Spinal cord (tissue), 10 donors: ENCODE data around the gene KCTD8. TPM values are rescaled to one million over a fixed set of nuclear protein-coding genes. Genes with fewer than 3 reads are reported as not detected.

ENCODE experiments used
- DNase-seq, 6 donors: peaks; one replicate each; pipeline versions ENCODE4 v3.0.0 to v3.0.0-alpha.2; 2013 to 2015; ENCODE audit warnings: low spot score in 6 of 6, low read depth in 4 of 6
- H3K27ac ChIP-seq: one replicate; pipeline ENCODE4 v1.5.1; 2013; ENCODE audit warnings: low read depth, low read length, control low read depth
- H3K27me3 ChIP-seq: one replicate; pipeline ENCODE4 v1.6.1; 2013; ENCODE audit warnings: low read length; ENCODE audit not compliant: control insufficient read depth, insufficient read depth
- H3K36me3 ChIP-seq: one replicate; pipeline ENCODE4 v1.6.1; 2013; ENCODE audit warnings: low read length; ENCODE audit not compliant: control insufficient read depth, insufficient read depth
- H3K4me1 ChIP-seq: one replicate; pipeline ENCODE4 v1.6.1; 2013; ENCODE audit warnings: low read length; ENCODE audit not compliant: control insufficient read depth, insufficient read depth
- H3K4me3 ChIP-seq: one replicate; pipeline ENCODE4 v1.5.1; 2013; ENCODE audit warnings: low read depth, low read length, control low read depth
- H3K9me3 ChIP-seq: one replicate; pipeline ENCODE4 v1.6.1; 2013; ENCODE audit warnings: low read length; ENCODE audit not compliant: control insufficient read depth, insufficient read depth
- WGBS: methylation state at CpG from one replicate; pipeline ENCODE4 v1.1.5; 2013; ENCODE audit warnings: missing lambda C conversion rate; ENCODE audit not compliant: insufficient coverage; 5-methylcytosine and 5-hydroxymethylcytosine counted together
- polyA plus RNA-seq, 2 donors: library from polyadenylated mRNA; unstranded; fragments of 120-200 nt; gene quantifications; one replicate each; pipeline ENCODE4 v1.2.1, GENCODE V29; 2013; ENCODE audit not compliant: insufficient read length in 2 of 2
- total RNA-seq, 2 donors: library from RNA; depleted of rRNA in 1 of 2; stranded (reverse); fragments of 120-200 nt in 1 of 2; fragments of >200 nt in 1 of 2; gene quantifications; one replicate each; pipeline versions ENCODE4 v1.2.3 to v1.2.4, GENCODE V29; 2013 to 2014
- donor health status: healthy.

Gene KCTD8
- total and polyA plus RNA-seq, 4 donors, result 4.1 to 27.1 (median 19.8) TPM

DNA sequence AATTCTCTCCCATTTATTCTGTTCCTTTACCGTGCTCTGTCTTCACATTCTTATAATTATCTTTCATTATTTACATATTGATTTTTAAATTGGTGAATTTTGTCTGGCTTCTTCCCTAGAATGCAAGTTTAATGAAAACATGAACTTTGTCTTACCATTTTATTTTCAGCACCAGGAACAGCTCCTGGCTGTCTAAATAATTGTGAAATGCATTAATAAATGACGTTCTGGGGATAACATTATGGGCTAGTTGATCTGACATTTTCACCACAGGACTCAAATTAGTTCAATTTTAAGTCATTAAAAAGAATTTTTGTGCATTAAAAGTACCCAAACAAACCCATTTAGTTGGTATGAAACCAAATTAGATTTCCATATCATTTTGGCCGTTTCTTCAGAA lies 97.5 kb downstream of the KCTD8 start:
- Histone ChIP-seq H3K4me3 (no peak overlapping the region), H3K4me1 (no peaks in the 10 kb centered on the region), H3K9me3 (no peaks in the 10 kb centered on the region), H3K27me3 (no peaks in the 10 kb centered on the region), H3K27ac (no peak overlapping the region), H3K36me3 (no peaks in the 10 kb centered on the region)
- no CpG with 5 or more reads among the region's 3 CpGs for WGBS
- DNase-seq, result no peak

DNA sequence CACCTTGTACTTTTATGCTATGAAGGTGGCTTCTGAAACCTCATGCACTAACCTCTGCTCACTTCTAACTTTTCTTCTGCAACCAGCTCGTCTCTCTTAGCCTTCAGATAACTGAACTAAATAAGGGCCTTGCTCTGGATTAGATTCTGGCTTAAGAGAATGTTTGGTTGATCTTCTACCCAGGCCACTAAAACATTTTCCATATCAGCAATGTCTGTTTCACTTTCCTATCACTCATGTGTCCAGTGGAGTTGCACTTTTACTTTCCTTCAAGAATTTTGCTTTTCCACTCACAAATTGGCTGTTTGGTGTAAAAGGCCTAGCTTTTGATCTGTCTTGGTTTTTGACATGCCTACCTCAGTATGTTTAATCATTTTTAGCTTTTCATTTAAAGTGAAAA lies 105.8 kb downstream of the KCTD8 start:
- Histone ChIP-seq H3K27ac (no peak overlapping the region), H3K4me3 (no peak overlapping the region), H3K36me3 (no peaks in the 10 kb centered on the region), H3K9me3 (no peaks in the 10 kb centered on the region), H3K27me3 (no peaks in the 10 kb centered on the region), H3K4me1 (no peaks in the 10 kb centered on the region)
- DNase-seq, result no peak
- no CpG with 5 or more reads among the region's 1 CpG for WGBS

DNA sequence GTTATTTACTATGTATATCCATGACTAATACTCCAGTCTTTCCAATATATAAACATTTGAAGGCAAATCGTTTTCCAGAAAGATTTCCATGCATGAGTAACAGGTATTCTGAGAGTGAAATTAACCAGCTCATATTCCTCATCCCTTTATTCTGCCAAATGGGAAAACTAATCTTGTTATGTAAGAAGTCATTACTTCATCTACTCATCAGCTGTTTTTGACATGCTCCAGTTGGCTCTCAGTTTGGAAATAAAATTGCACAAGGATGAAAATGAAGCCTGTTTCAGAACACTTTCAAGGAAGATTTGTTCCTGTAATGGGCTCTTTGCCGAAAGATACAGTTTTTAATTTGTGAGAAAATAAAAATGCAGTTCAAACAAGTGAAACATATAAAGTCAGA lies 121.9 kb downstream of the KCTD8 start:
- H3K9me3 ChIP-seq, result no peaks in the 10 kb centered on the region
- no peaks in the 10 kb centered on the region for H3K4me1 ChIP-seq
- H3K27me3 ChIP-seq, result no peaks in the 10 kb centered on the region
- no peaks in the 10 kb centered on the region for H3K36me3 ChIP-seq
- no CpG with 5 or more reads among the region's 2 CpGs for WGBS
- no peak overlapping the region for H3K27ac ChIP-seq
- no peak overlapping the region for H3K4me3 ChIP-seq
- DNase-seq, result peak in 1 of 6 donors; percentile 32

DNA sequence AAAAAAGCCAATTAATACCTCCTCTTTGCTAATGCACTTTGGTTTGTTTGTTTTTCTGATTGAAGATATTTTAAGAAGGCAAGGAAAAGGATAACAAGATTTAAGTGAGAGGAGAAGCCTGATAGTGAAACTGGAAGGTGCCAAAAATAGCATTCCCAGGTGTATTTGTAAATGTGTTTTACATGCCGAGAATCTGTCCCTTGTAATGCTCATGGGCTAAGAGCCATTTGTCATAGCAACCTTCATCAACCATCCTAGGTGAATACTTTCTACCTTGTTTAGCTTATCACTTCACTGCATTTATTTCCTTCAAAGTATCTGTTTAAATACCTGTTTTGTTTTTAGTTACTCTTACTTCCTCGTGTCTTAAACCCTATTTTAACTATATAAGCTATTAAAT lies 127.8 kb downstream of the KCTD8 start:
- no peak overlapping the region for H3K27ac ChIP-seq
- no peak overlapping the region for H3K4me3 ChIP-seq
- no peaks in the 10 kb centered on the region for H3K27me3 ChIP-seq
- WGBS, result no CpG with 5 or more reads among the region's 2 CpGs
- H3K9me3 ChIP-seq, result no peaks in the 10 kb centered on the region
- H3K4me1 ChIP-seq, result no peaks in the 10 kb centered on the region
- no peaks in the 10 kb centered on the region for H3K36me3 ChIP-seq
- DNase-seq, result no peak

DNA sequence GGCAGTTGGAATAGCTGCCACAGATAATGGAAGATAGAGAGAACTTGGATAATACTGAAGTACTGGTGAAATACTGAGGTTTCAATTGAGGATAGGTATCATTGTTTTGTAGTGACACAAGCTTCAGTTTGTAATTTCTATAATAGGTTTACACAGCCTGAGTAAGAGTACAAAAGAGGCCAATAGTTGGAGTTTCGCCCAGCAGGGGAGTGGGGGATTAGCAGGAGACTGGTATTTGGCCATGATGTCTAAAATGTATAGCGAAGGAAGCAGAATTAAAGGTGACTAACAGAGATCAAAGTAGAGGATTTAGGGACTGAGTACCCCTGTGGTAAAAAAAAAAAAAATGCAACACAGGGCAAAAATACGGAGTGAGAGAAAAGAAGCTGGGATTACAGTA lies 129.5 kb downstream of the KCTD8 start:
- Histone ChIP-seq H3K9me3 (no peaks in the 10 kb centered on the region), H3K27me3 (no peaks in the 10 kb centered on the region), H3K36me3 (no peaks in the 10 kb centered on the region), H3K4me1 (no peaks in the 10 kb centered on the region), H3K27ac (no peak overlapping the region), H3K4me3 (no peak overlapping the region)
- 92% methylated on average over 2 of the region's 3 CpGs for WGBS
- DNase-seq, result no peak

DNA sequence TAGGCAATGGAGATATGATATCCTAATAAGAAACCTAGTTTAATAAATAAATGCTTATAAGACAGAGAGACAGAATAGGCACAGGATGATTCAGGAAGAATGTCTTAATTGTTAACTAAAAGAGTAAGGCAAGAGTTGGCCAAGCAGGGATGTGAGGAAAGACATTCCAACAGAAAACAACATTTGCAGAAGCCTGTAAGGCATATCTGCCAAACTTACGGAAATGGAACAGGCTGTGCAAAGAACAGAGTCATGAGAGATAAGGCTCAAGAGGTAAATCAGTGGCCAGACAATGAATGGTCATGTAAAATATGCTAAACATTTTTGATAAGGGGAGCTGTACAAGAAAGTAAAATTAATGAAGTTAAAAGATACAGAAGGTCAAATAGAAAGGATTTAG lies 134.9 kb downstream of the KCTD8 start:
- Histone ChIP-seq H3K4me3 (no peak overlapping the region), H3K9me3 (no peaks in the 10 kb centered on the region), H3K36me3 (no peaks in the 10 kb centered on the region), H3K27me3 (no peaks in the 10 kb centered on the region), H3K4me1 (no peaks in the 10 kb centered on the region), H3K27ac (no peak overlapping the region)
- WGBS, result 100% methylated on average over 1 of the region's 1 CpG
- DNase-seq, result no peak

DNA sequence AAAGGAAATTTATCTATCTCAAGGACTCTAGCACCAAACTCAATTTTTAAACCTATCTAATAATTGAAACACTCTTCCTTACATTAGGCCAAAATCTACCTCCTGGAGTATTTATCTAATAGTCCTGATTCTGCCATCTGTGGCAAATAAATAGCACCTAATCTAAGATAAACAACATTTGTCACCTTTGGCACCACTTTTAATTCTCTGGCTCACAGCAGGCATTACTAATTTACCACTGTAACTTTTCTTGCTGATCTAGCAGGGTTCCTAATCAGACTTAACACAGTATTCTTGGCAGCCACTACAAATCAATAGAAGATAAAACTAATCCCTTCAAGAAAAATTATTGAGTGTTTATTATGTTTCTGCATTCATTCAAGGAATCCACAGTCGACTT lies 161.1 kb downstream of the KCTD8 start:
- H3K9me3 ChIP-seq, result no peaks in the 10 kb centered on the region
- no peaks in the 10 kb centered on the region for H3K27me3 ChIP-seq
- no peaks in the 10 kb centered on the region for H3K36me3 ChIP-seq
- no peaks in the 10 kb centered on the region for H3K4me1 ChIP-seq
- no peak overlapping the region for H3K4me3 ChIP-seq
- DNase-seq, result no peak
- WGBS, result no CpG with 5 or more reads among the region's 1 CpG
- no peak overlapping the region for H3K27ac ChIP-seq

DNA sequence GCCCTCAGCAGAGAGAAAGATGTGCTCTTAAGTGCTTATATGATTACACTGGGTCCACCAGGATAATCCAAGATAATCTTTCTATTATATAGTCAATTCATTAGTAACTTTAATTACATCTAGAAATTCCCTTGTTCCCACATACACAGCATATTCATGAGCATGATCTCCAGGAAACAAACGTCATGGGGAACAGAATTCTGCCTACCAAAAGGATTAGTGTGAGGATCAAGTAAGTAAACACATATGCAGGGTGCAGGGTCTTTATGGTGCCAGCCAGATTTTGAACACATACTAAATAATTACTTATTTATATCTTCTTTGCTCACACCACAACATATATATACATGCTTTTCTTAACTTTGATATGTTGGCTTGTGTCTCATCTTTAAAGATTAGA lies 169.1 kb downstream of the KCTD8 start:
- Histone ChIP-seq H3K4me3 (no peak overlapping the region), H3K36me3 (no peaks in the 10 kb centered on the region), H3K27ac (no peak overlapping the region), H3K4me1 (no peaks in the 10 kb centered on the region), H3K27me3 (no peaks in the 10 kb centered on the region), H3K9me3 (no peaks in the 10 kb centered on the region)
- no CpG with 5 or more reads among the region's 1 CpG for WGBS
- DNase-seq, result no peak

DNA sequence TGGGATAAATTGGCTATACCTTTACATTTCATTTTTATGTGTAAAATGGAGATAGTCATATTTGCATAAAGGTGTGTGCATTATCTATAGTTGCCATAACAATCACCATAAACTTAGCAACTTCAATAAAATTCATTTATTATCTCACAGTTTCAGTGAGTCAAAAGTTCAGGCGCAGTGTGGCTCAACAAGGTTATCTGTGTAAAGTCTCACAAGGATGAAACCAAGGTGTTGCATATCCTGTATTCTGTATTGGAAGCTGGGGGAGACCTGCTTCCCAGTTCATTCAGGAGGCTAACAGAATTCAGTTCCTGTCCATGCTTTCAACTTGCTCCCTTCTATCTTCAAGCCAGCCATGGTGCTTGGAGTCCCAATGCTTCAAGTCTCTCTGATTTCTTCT lies 169.5 kb downstream of the KCTD8 start:
- no peak for DNase-seq
- H3K27me3 ChIP-seq, result no peaks in the 10 kb centered on the region
- no peak overlapping the region for H3K4me3 ChIP-seq
- H3K27ac ChIP-seq, result no peak overlapping the region
- no peaks in the 10 kb centered on the region for H3K36me3 ChIP-seq
- WGBS, result 80% methylated on average over 1 of the region's 1 CpG
- no peaks in the 10 kb centered on the region for H3K4me1 ChIP-seq
- no peaks in the 10 kb centered on the region for H3K9me3 ChIP-seq

DNA sequence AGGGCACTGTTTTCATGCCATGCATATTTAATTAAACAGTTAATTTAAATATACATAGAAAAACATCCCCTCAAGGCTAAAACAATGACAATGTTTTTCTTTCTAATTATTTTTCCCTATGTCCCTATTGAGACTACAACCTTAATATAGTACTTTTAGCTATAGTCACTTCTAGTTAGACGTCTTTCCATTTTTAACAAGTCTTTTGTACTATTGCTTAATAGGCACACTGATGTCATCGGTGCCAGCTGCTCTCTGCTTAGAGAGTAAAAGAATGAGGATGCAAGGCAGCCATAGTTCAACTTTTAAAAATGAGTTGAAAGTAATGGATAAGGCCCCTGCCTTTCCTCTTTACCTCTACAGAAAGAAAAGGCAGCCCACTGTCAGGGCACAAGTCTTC lies 191.1 kb downstream of the KCTD8 start:
- Histone ChIP-seq H3K36me3 (no peaks in the 10 kb centered on the region), H3K27me3 (no peaks in the 10 kb centered on the region), H3K4me3 (no peak overlapping the region), H3K4me1 (no peaks in the 10 kb centered on the region), H3K9me3 (no peaks in the 10 kb centered on the region), H3K27ac (no peak overlapping the region)
- peak in 2 of 6 donors; percentile 48 to 60 for DNase-seq
- WGBS, result no CpG with 5 or more reads among the region's 2 CpGs
